Endodermal cell (in vitro differentiated cells): ENCODE measurements around the gene NAXD. TPM values are rescaled to one million over a fixed set of nuclear protein-coding genes. Genes with fewer than 3 reads are reported as not detected.

Experiments used
- DNase-seq: peaks from one replicate; pipeline ENCODE4 v3.0.0-alpha.2; 2017
- H3K27ac ChIP-seq: 2 replicates; pipeline ENCODE4 v1.5.1; 2013; ENCODE audit warnings: mild to moderate bottlenecking, low read depth, low read length, moderate library complexity
- H3K27me3 ChIP-seq: 2 replicates; pipeline ENCODE4 v1.6.1; 2013; ENCODE audit warnings: mild to moderate bottlenecking, low read length, moderate library complexity; ENCODE audit not compliant: insufficient read depth, control insufficient read depth, poor library complexity, severe bottlenecking
- H3K36me3 ChIP-seq: 2 replicates; pipeline ENCODE4 v1.7.0; 2013; ENCODE audit warnings: mild to moderate bottlenecking, low read length, moderate library complexity; ENCODE audit not compliant: control insufficient read depth, insufficient read depth
- H3K4me1 ChIP-seq: one replicate; pipeline ENCODE4 v1.7.0; 2013; ENCODE audit warnings: low read length; ENCODE audit not compliant: control insufficient read depth, insufficient read depth
- H3K4me3 ChIP-seq: 2 replicates; pipeline ENCODE4 v1.5.1; 2013; ENCODE audit warnings: mild to moderate bottlenecking, low read length, moderate library complexity
- H3K9ac ChIP-seq: 2 replicates; pipeline ENCODE4 v1.6.1; 2013; ENCODE audit warnings: mild to moderate bottlenecking, low read length, moderate library complexity; ENCODE audit not compliant: poor library complexity, severe bottlenecking; ENCODE audit errors: extremely low read depth
- H3K9me3 ChIP-seq: 2 replicates; pipeline ENCODE4 v1.6.1; 2013; ENCODE audit warnings: mild to moderate bottlenecking, low read length, moderate library complexity; ENCODE audit not compliant: control insufficient read depth
- H3K27ac Mint-ChIP-seq: 2 replicates; pipeline ENCODE4 v1.8.0; 2020; ENCODE audit warnings: mixed read lengths
- H3K27me3 Mint-ChIP-seq: 2 replicates; pipeline ENCODE4 v1.8.0; 2021; ENCODE audit warnings: mild to moderate bottlenecking, mixed read lengths; ENCODE audit not compliant: insufficient read depth
- H3K36me3 Mint-ChIP-seq: 2 replicates; pipeline ENCODE4 v1.8.0; 2020; ENCODE audit warnings: low read depth, mixed read lengths
- H3K4me1 Mint-ChIP-seq: 2 replicates; pipeline ENCODE4 v1.8.0; 2020; ENCODE audit warnings: mixed read lengths
- H3K4me3 Mint-ChIP-seq: 2 replicates; pipeline ENCODE4 v1.8.0; 2020; ENCODE audit warnings: mild to moderate bottlenecking, moderate library complexity, mixed read lengths
- H3K9me3 Mint-ChIP-seq: 2 replicates; pipeline ENCODE4 v1.8.0; 2020; ENCODE audit warnings: mild to moderate bottlenecking, mixed read lengths
- CTCF ChIP-seq: fragments of 200-600 bp; sonication (generic); conservative IDR thresholded peaks from 2 replicates; pipeline ENCODE4 v1.5.0; 2021; ENCODE audit warnings: antibody characterized with exemption, mild to moderate bottlenecking
- WGBS, 2 experiments: methylation state at CpG; one replicate each; pipeline versions ENCODE4 v1.1.5 to v1.1.7; 2013; ENCODE audit warnings: missing lambda C conversion rate in 2 of 2, mixed read lengths in 1 of 2; ENCODE audit not compliant: insufficient coverage in 1 of 2, insufficient read length in 1 of 2; 5-methylcytosine and 5-hydroxymethylcytosine counted together
- total RNA-seq, 2 donors: library from RNA; stranded (reverse); fragmentation: NEBNext Ultra II Directional in 1 of 2; extraction: Animal tissue kit (Norgen Biotek cat#: 25700) in 1 of 2; gene quantifications; 2 replicates in 1 of 2; 3 replicates in 1 of 2; pipeline ENCODE4 v1.2.1, GENCODE V29; 2021

Gene NAXD
- total RNA-seq, 2 donors from 2014 or later = 31.3 to 33.4 TPM

- DNase-seq = no peak
- Histone ChIP-seq H3K9me3 (no peaks in the 10 kb centered on the region), H3K9ac (no peak overlapping the region), H3K4me1 (no peaks in the 10 kb centered on the region), H3K4me3 (no peak overlapping the region), H3K27me3 (no peaks in the 10 kb centered on the region), H3K36me3 (peaks cover 71% of the 10 kb centered on the region), H3K27ac (no peak overlapping the region)
- Mint-ChIP-seq H3K36me3 (peaks cover 61% of the 10 kb centered on the region), H3K27ac (no peak overlapping the region), H3K9me3 (no peaks in the 10 kb centered on the region), H3K4me1 (no peaks in the 10 kb centered on the region), H3K4me3 (no peak overlapping the region), H3K27me3 (no peaks in the 10 kb centered on the region)
- TF ChIP-seq CTCF = no peak
- WGBS, 2 experiments = 86 to 91% methylated on average over 9 to 14 of the region's 15 CpGs
These were observed 66.7 kb downstream of the NAXD start for GRCh38 chr13:110681868-110682550.

- Histone ChIP-seq H3K4me3 (no peak overlapping the region), H3K4me1 (no peaks in the 10 kb centered on the region), H3K27me3 (no peaks in the 10 kb centered on the region), H3K9me3 (no peaks in the 10 kb centered on the region), H3K36me3 (peaks cover 75% of the 10 kb centered on the region), H3K9ac (no peak overlapping the region), H3K27ac (no peak overlapping the region)
- H3K36me3 Mint-ChIP-seq = peaks cover 65% of the 10 kb centered on the region
- H3K4me3 Mint-ChIP-seq = no peak overlapping the region
- no peak for DNase-seq
- no peaks in the 10 kb centered on the region for H3K4me1 Mint-ChIP-seq
- no peak overlapping the region for H3K27ac Mint-ChIP-seq
- TF ChIP-seq CTCF = no peak
- H3K27me3 Mint-ChIP-seq = no peaks in the 10 kb centered on the region
- 83 to 86% methylated on average over 8 to 12 of the region's 12 CpGs for whole genome bisulfite sequencing, 2 experiments
- no peaks in the 10 kb centered on the region for H3K9me3 Mint-ChIP-seq
These were observed 67.4 kb downstream of the NAXD start for GRCh38 chr13:110682746-110683145.

GRCh38 chr13:110683203-110683883, 68.0 kb downstream of the NAXD start:
- no peaks in the 10 kb centered on the region for H3K27me3 ChIP-seq
- DNase-seq = no peak
- no peak overlapping the region for H3K27ac ChIP-seq
- Mint-ChIP-seq H3K36me3 (peaks cover 64% of the 10 kb centered on the region), H3K27me3 (no peaks in the 10 kb centered on the region), H3K9me3 (no peaks in the 10 kb centered on the region), H3K27ac (no peak overlapping the region), H3K4me1 (no peaks in the 10 kb centered on the region), H3K4me3 (no peak overlapping the region)
- H3K9me3 ChIP-seq = no peaks in the 10 kb centered on the region
- H3K4me3 ChIP-seq = no peak overlapping the region
- no peaks in the 10 kb centered on the region for H3K4me1 ChIP-seq
- 93 to 100% methylated on average over 1 to 5 of the region's 5 CpGs for WGBS, 2 experiments
- H3K9ac ChIP-seq = no peak overlapping the region
- TF ChIP-seq CTCF = peak; percentile 69
- H3K36me3 ChIP-seq = peaks cover 78% of the 10 kb centered on the region
